ENCODE results near the gene GNB4. TPM values are rescaled to one million over a fixed set of nuclear protein-coding genes. Genes with fewer than 3 reads are reported as not detected.

GNB4 gene
- total and polyA plus RNA-seq, 10 of the 15 experiments (the other 5 are each of a cell fraction or from before 2014, with no cell fraction given), result 0.14 to 3.4 (median 1.8) TPM

DNA sequence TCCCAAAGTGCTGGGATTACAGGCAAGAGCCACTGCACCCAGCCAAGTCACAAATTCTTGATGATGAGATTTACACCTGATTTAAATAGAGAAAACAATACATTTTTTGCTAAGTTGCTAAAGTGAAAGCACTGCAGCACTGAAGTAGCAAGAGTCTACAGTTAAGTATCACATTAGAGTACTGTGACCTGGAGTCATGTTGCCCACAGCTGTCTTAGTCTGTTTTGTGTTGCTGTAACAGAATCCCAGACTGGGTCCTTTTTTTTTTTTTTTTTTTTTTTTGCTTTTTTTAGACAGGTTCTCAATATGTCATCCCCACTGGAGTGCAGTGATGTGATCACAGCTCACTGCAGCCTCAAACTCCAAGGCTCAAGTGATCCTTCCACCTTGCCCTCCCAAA is 23.2 kb upstream of the GNB4 start:
- ATAC-seq (no peak; the same call in 1 of the 3 replicates), DNase-seq (ENCODE audit: low read depth, low spot score) (no peak), FAIRE-seq (no peak)
- no peaks in the 10 kb centered on the region for H3K36me3 ChIP-seq (ENCODE audit: control insufficient read depth in 2 of 2, insufficient read depth in 2 of 2, low read length in 1 of 2)
- intact Hi-C loops (cut with micrococcal nuclease; ENCODE audit: unreplicated experiment), result no loop called here
- in situ Hi-C loops (cut with MboI), result no loop called here
- CTCF ChIA-PET, result no interaction called here
- SMC1A ChIA-PET (ENCODE audit: uncharacterized antibody, unreplicated experiment), result no interaction called here
- H2AFZ ChIP-seq (ENCODE audit: control insufficient read depth, low read depth, low read length), result no peak overlapping the region
- H3K79me2 ChIP-seq (ENCODE audit: control insufficient read depth, insufficient read depth, low read length), result no peaks in the 10 kb centered on the region
- no peaks in the 10 kb centered on the region for H3K9me3 ChIP-seq (replicated peaks; ENCODE audit: control insufficient read depth, insufficient read depth, low read length)
- no peak overlapping the region for H3K4me3 ChIP-seq
- no peak for TF ChIP-seq BHLHE40 (IDR thresholded peaks at IDR 0.05; ENCODE audit: borderline replicate concordance in 1 of 2, low read depth in 2 of 2, low read length in 1 of 2)
- no peak for TF ChIP-seq MAX (IDR thresholded peaks at IDR 0.05; ENCODE audit: low read depth, low read length)
- TF ChIP-seq RFX5 (IDR thresholded peaks at IDR 0.05; ENCODE audit: low read depth, low read length), result no peak
- no peak for TF ChIP-seq RUNX3 (IDR thresholded peaks at IDR 0.05; ENCODE audit: low read length)
- no peak for TF ChIP-seq MTA2 (IDR thresholded peaks at IDR 0.05; ENCODE audit: low read depth)
- no peak for TF ChIP-seq POLR2A (IDR thresholded peaks at IDR 0.05; ENCODE audit: low read depth, low read length)
- TF ChIP-seq SPI1 (IDR thresholded peaks at IDR 0.05; ENCODE audit: borderline replicate concordance, insufficient read depth, low read depth, low read length), result no peak
- TF ChIP-seq, protein P1, sequence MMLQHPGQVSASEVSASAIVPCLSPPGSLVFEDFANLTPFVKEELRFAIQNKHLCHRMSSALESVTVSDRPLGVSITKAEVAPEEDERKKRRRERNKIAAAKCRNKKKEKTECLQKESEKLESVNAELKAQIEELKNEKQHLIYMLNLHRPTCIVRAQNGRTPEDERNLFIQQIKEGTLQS (IDR thresholded peaks at IDR 0.05; ENCODE audit: borderline replicate concordance, extremely low read depth, low read depth, low read length), result no peak
- TF ChIP-seq, protein P2, sequence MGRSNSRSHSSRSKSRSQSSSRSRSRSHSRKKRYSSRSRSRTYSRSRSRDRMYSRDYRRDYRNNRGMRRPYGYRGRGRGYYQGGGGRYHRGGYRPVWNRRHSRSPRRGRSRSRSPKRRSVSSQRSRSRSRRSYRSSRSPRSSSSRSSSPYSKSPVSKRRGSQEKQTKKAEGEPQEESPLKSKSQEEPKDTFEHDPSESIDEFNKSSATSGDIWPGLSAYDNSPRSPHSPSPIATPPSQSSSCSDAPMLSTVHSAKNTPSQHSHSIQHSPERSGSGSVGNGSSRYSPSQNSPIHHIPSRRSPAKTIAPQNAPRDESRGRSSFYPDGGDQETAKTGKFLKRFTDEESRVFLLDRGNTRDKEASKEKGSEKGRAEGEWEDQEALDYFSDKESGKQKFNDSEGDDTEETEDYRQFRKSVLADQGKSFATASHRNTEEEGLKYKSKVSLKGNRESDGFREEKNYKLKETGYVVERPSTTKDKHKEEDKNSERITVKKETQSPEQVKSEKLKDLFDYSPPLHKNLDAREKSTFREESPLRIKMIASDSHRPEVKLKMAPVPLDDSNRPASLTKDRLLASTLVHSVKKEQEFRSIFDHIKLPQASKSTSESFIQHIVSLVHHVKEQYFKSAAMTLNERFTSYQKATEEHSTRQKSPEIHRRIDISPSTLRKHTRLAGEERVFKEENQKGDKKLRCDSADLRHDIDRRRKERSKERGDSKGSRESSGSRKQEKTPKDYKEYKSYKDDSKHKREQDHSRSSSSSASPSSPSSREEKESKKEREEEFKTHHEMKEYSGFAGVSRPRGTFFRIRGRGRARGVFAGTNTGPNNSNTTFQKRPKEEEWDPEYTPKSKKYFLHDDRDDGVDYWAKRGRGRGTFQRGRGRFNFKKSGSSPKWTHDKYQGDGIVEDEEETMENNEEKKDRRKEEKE (IDR thresholded peaks at IDR 0.05), result no peak
- no peak for TF ChIP-seq IRF4 (IDR thresholded peaks at IDR 0.05; ENCODE audit: low read depth, low read length)
- no peak for TF ChIP-seq ZZZ3 (IDR thresholded peaks at IDR 0.05; ENCODE audit: control insufficient read depth, insufficient read length, low read depth)
- no peak for TF ChIP-seq TBL1XR1 (IDR thresholded peaks at IDR 0.05; ENCODE audit: low read depth, low read length)
- no peak for TF ChIP-seq BRCA1 (IDR thresholded peaks at IDR 0.05; ENCODE audit: low read depth, low read length)
- TF ChIP-seq CBX5 (IDR thresholded peaks at IDR 0.05; ENCODE audit: low read depth), result no peak
- no peak overlapping the region for H3K9ac ChIP-seq (ENCODE audit: control insufficient read depth, insufficient read depth, low read length)
- POLR2A ChIA-PET, result interaction anchor here (0.7 kb wide), 1 partner anchor 110 kb away, joined by 5 read pairs; no protein-coding TSS in a partner anchor
- H3K4me1 ChIP-seq (ENCODE audit: control insufficient read depth, insufficient read depth, low read length), result no peaks in the 10 kb centered on the region
- H4K20me1 ChIP-seq (ENCODE audit: control insufficient read depth, insufficient read depth), result no peaks in the 10 kb centered on the region
- BruUV-seq (replicated peaks), result no TSS peak
- H3K27ac ChIP-seq (ENCODE audit: control insufficient read depth, insufficient read depth), result no peak overlapping the region
- RAD21 ChIA-PET (ENCODE audit: unreplicated experiment), result no interaction called here
- H3K4me2 ChIP-seq (ENCODE audit: control insufficient read depth, insufficient read depth), result no peak overlapping the region
- no peaks in the 10 kb centered on the region for H3K27me3 ChIP-seq (replicated peaks in 1 of 2; ENCODE audit: control insufficient read depth in 2 of 2, insufficient read depth in 2 of 2, low read length in 1 of 2)

Data from GM12878 (cell line).